Activated naive CD4-positive, alpha-beta T cell treated with anti-CD3 and anti-CD28 coated beads, Interleukin-2, amount 50 U/mL, for 24 hours (primary cell): ENCODE data around the gene ABCB4.

Experiments used
- H3K27ac Mint-ChIP-seq: one replicate; pipeline ENCODE4 v1.8.0; 2021; ENCODE audit warnings: mild to moderate bottlenecking, mixed read lengths
- H3K27me3 Mint-ChIP-seq: one replicate; pipeline ENCODE4 v1.8.0; 2021; ENCODE audit warnings: mixed read lengths
- H3K36me3 Mint-ChIP-seq: one replicate; pipeline ENCODE4 v1.8.0; 2021; ENCODE audit warnings: mixed read lengths
- H3K4me1 Mint-ChIP-seq: one replicate; pipeline ENCODE4 v1.8.0; 2021; ENCODE audit warnings: mixed read lengths
- H3K4me3 Mint-ChIP-seq: one replicate; pipeline ENCODE4 v1.8.0; 2021; ENCODE audit warnings: mild to moderate bottlenecking, mixed read lengths
- H3K9me3 Mint-ChIP-seq: one replicate; pipeline ENCODE4 v1.8.0; 2021; ENCODE audit warnings: mixed read lengths

ABCB4 gene

GRCh38 chr7:87459941-87460340 lies 15.5 kb downstream of the ABCB4 start:
- no peak overlapping the region for H3K27ac Mint-ChIP-seq
- H3K4me3 Mint-ChIP-seq, result no peak overlapping the region
- no peaks in the 10 kb centered on the region for H3K4me1 Mint-ChIP-seq
- H3K9me3 Mint-ChIP-seq, result no peaks in the 10 kb centered on the region
- peaks cover 20% of the 10 kb centered on the region for H3K27me3 Mint-ChIP-seq
- no peaks in the 10 kb centered on the region for H3K36me3 Mint-ChIP-seq

GRCh38 chr7:87458148-87458547 lies 17.3 kb downstream of the ABCB4 start:
- H3K4me3 Mint-ChIP-seq, result no peak overlapping the region
- no peak overlapping the region for H3K27ac Mint-ChIP-seq
- peaks cover 16% of the 10 kb centered on the region for H3K27me3 Mint-ChIP-seq
- H3K4me1 Mint-ChIP-seq, result no peaks in the 10 kb centered on the region
- no peaks in the 10 kb centered on the region for H3K9me3 Mint-ChIP-seq
- H3K36me3 Mint-ChIP-seq, result no peaks in the 10 kb centered on the region

DNA sequence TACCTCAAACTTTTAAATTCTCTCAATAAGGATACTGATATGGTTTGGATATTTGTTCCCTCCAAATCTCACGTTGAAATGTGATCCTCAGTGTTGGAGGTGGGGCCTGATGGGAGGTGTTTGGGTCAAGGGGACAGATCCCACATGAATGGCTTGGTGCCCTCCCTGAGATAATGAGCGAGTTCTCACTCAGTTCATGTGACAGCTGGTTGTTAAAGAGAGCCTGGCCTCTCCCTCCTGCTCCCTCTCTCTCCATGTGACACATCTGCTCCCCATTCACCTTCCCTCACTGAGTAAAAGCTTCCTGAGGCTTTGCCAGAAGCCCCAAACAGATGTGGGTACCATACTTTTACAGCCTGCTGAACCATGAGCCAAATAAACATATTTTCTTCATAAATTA lies 19.2 kb downstream of the ABCB4 start:
- H3K27me3 Mint-ChIP-seq, result peaks cover 17% of the 10 kb centered on the region

DNA sequence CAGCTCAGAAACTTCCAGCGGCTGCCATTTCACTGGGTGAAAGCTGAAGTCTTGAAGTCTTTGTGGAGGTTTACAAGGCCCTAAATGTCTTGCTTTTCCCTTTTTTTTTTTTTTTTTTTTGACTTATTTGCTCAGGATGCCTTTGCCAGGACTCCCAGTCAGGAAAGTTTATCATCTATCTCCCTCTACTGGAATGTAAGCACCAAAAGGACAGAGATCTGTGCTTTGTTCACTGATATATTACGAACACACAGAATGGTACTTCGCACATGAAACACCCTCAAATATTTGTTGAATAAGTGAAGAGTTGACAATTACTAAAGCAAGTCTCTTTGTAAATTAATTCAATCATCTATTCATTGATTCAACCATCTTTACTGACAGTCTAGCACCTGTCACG lies 23.2 kb downstream of the ABCB4 start:
- H3K4me1 Mint-ChIP-seq, result no peaks in the 10 kb centered on the region
- H3K4me3 Mint-ChIP-seq, result no peak overlapping the region
- no peak overlapping the region for H3K27ac Mint-ChIP-seq
- peaks cover 17% of the 10 kb centered on the region for H3K27me3 Mint-ChIP-seq
- no peaks in the 10 kb centered on the region for H3K9me3 Mint-ChIP-seq
- no peaks in the 10 kb centered on the region for H3K36me3 Mint-ChIP-seq

More for the DNA sequence above, 19.2 kb downstream of the ABCB4 start:
- Mint-ChIP-seq H3K9me3 (no peaks in the 10 kb centered on the region), H3K4me1 (no peaks in the 10 kb centered on the region), H3K4me3 (no peak overlapping the region), H3K36me3 (no peaks in the 10 kb centered on the region), H3K27ac (no peak overlapping the region)

- Mint-ChIP-seq H3K4me1 (no peaks in the 10 kb centered on the region), H3K9me3 (no peaks in the 10 kb centered on the region), H3K27ac (no peak overlapping the region), H3K4me3 (no peak overlapping the region), H3K27me3 (peaks cover 22% of the 10 kb centered on the region), H3K36me3 (no peaks in the 10 kb centered on the region)
These were observed 24.3 kb downstream of the ABCB4 start for GRCh38 chr7:87451187-87451586.

GRCh38 chr7:87450706-87451105 lies 24.8 kb downstream of the ABCB4 start:
- Mint-ChIP-seq H3K27ac (no peak overlapping the region), H3K4me3 (no peak overlapping the region), H3K4me1 (no peaks in the 10 kb centered on the region), H3K36me3 (no peaks in the 10 kb centered on the region), H3K9me3 (no peaks in the 10 kb centered on the region), H3K27me3 (peaks cover 19% of the 10 kb centered on the region)

GRCh38 chr7:87448388-87448787 lies 27.1 kb downstream of the ABCB4 start:
- peaks cover 15% of the 10 kb centered on the region for H3K27me3 Mint-ChIP-seq

GRCh38 chr7:87447116-87447635 lies 28.3 kb downstream of the ABCB4 start:
- Mint-ChIP-seq H3K27ac (no peak overlapping the region), H3K27me3 (peaks cover 16% of the 10 kb centered on the region), H3K9me3 (no peaks in the 10 kb centered on the region), H3K4me3 (no peak overlapping the region), H3K4me1 (no peaks in the 10 kb centered on the region), H3K36me3 (no peaks in the 10 kb centered on the region)

More at GRCh38 chr7:87448388-87448787, 27.1 kb downstream of the ABCB4 start:
- H3K4me1 Mint-ChIP-seq, result no peaks in the 10 kb centered on the region
- H3K36me3 Mint-ChIP-seq, result no peaks in the 10 kb centered on the region
- H3K9me3 Mint-ChIP-seq, result no peaks in the 10 kb centered on the region
- no peak overlapping the region for H3K4me3 Mint-ChIP-seq
- no peak overlapping the region for H3K27ac Mint-ChIP-seq

DNA sequence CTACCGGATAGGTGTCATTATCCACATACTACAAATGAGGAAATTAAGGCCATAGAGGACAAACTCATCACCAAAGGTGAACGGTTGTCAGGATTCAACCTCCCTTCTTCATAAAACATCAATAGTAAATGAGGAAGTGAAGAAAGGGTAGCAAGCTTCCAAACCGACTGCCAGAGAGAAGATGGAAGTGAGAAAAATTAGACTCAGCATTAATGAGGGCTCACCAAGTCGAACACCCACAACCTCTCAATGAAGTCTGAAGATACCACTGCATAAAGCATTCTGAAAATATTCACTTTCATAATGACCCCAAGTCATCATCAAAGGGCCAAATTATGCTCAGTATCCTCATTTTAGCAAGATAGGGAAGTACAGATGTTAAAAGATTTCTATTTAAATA lies 29.6 kb downstream of the ABCB4 start:
- Mint-ChIP-seq H3K27ac (no peak overlapping the region), H3K9me3 (no peaks in the 10 kb centered on the region), H3K27me3 (peaks cover 16% of the 10 kb centered on the region), H3K4me3 (no peak overlapping the region), H3K36me3 (no peaks in the 10 kb centered on the region), H3K4me1 (no peaks in the 10 kb centered on the region)

- H3K4me1 Mint-ChIP-seq, result no peaks in the 10 kb centered on the region
- H3K36me3 Mint-ChIP-seq, result no peaks in the 10 kb centered on the region
- H3K27ac Mint-ChIP-seq, result no peak overlapping the region
- H3K9me3 Mint-ChIP-seq, result no peaks in the 10 kb centered on the region
- no peaks in the 10 kb centered on the region for H3K27me3 Mint-ChIP-seq
- no peak overlapping the region for H3K4me3 Mint-ChIP-seq
These were observed 39.9 kb downstream of the ABCB4 start for GRCh38 chr7:87435546-87435945.

GRCh38 chr7:87432536-87432935 lies 42.9 kb downstream of the ABCB4 start:
- H3K4me1 Mint-ChIP-seq, result no peaks in the 10 kb centered on the region

DNA sequence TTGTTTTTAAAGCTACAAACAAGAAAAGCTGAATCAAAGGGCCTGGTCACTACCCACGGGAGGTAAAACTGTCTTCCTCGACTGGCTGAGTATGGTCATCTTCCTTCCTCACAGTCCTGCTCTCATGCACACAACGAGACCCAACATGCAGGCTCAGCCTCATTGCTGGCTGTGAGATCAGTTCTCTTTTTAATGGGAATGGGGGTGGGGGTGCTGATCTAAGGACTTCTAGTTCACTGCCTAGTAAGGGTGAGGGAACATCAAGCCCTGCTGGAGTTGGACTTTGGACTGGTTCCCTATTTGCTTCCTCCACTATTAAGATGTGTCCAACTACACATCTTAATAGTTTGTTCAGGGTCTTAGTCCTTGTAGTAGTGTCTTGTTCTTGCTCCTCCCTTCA lies 48.2 kb downstream of the ABCB4 start:
- Mint-ChIP-seq H3K9me3 (no peaks in the 10 kb centered on the region), H3K27me3 (peaks cover 12% of the 10 kb centered on the region), H3K4me1 (no peaks in the 10 kb centered on the region), H3K4me3 (no peak overlapping the region), H3K27ac (no peak overlapping the region), H3K36me3 (no peaks in the 10 kb centered on the region)

More at GRCh38 chr7:87432536-87432935, 42.9 kb downstream of the ABCB4 start:
- Mint-ChIP-seq H3K27ac (no peak overlapping the region), H3K36me3 (no peaks in the 10 kb centered on the region), H3K4me3 (no peak overlapping the region), H3K27me3 (peaks cover 7% of the 10 kb centered on the region), H3K9me3 (no peaks in the 10 kb centered on the region)

GRCh38 chr7:87426160-87426559 lies 49.3 kb downstream of the ABCB4 start:
- Mint-ChIP-seq H3K9me3 (no peaks in the 10 kb centered on the region), H3K27ac (no peak overlapping the region), H3K4me3 (no peak overlapping the region), H3K36me3 (no peaks in the 10 kb centered on the region), H3K27me3 (peaks cover 12% of the 10 kb centered on the region), H3K4me1 (no peaks in the 10 kb centered on the region)

- no peaks in the 10 kb centered on the region for H3K9me3 Mint-ChIP-seq
- no peaks in the 10 kb centered on the region for H3K4me1 Mint-ChIP-seq
- H3K4me3 Mint-ChIP-seq, result no peak overlapping the region
- H3K27ac Mint-ChIP-seq, result no peak overlapping the region
- peaks cover 12% of the 10 kb centered on the region for H3K27me3 Mint-ChIP-seq
- H3K36me3 Mint-ChIP-seq, result no peaks in the 10 kb centered on the region
These were observed 51.4 kb downstream of the ABCB4 start for GRCh38 chr7:87424075-87424474.

- no peak overlapping the region for H3K27ac Mint-ChIP-seq
- H3K4me1 Mint-ChIP-seq, result no peaks in the 10 kb centered on the region
- H3K9me3 Mint-ChIP-seq, result no peaks in the 10 kb centered on the region
- no peaks in the 10 kb centered on the region for H3K36me3 Mint-ChIP-seq
- H3K27me3 Mint-ChIP-seq, result peaks cover 1% of the 10 kb centered on the region
- no peak overlapping the region for H3K4me3 Mint-ChIP-seq
These were observed 55.3 kb downstream of the ABCB4 start for GRCh38 chr7:87420173-87420572.

- H3K27ac Mint-ChIP-seq, result no peak overlapping the region
- H3K36me3 Mint-ChIP-seq, result no peaks in the 10 kb centered on the region
- H3K4me1 Mint-ChIP-seq, result no peaks in the 10 kb centered on the region
- H3K4me3 Mint-ChIP-seq, result no peak overlapping the region
- H3K9me3 Mint-ChIP-seq, result no peaks in the 10 kb centered on the region
- no peaks in the 10 kb centered on the region for H3K27me3 Mint-ChIP-seq
These were observed 58.5 kb downstream of the ABCB4 start for GRCh38 chr7:87416682-87417587.
